Caco-2 (cell line): ENCODE results near the gene GCSH. TPM values are rescaled to one million over a fixed set of nuclear protein-coding genes. Genes with fewer than 3 reads are reported as not detected.

ENCODE experiments used
- BruUV-seq: library from RNA; stranded (reverse); fragments of 400-500 nt; replicated peaks from 2 replicates; lab custom pipeline; 2021; lab: Mats Ljungman, UMichigan
- CTCF ChIA-PET: fragments of 300-600 bp; sonication (Branson Sonifier 250); formaldehyde crosslinking; loops from one replicate; lab custom pipeline; 2022; ENCODE audit warnings: antibody characterized with exemption; lab: Charles Lee
- POLR2A ChIA-PET: fragments of 300-600 bp; sonication (Branson Sonifier 250); formaldehyde crosslinking; loops from one replicate; lab custom pipeline; 2022; ENCODE audit warnings: antibody characterized with exemption; lab: Charles Lee
- DNase-seq, 2 experiments: peaks; one replicate each; pipeline versions ENCODE4 v3.0.0 to v3.0.0-alpha.2; 2020 to 2022
- H3K27me3 ChIP-seq: replicated peaks from 2 replicates; pipeline ENCODE4 v1.6.0; 2011; ENCODE audit warnings: low read length; ENCODE audit not compliant: control insufficient read depth, insufficient read depth
- H3K36me3 ChIP-seq: 2 replicates; pipeline ENCODE4 v1.5.1; 2011; ENCODE audit warnings: low read length; ENCODE audit not compliant: control insufficient read depth, insufficient read depth
- H3K4me1 ChIP-seq: fragments of 250-450 bp; sonication (Bioruptor Pico); 2 replicates; pipeline ENCODE4 v1.5.1; 2020; ENCODE audit warnings: mild to moderate bottlenecking
- H3K4me3 ChIP-seq: 2 replicates; pipeline ENCODE4 v1.5.1; 2011; ENCODE audit warnings: low read depth, mild to moderate bottlenecking, control low read depth, low read length
- H3K9me3 ChIP-seq: fragments of 250-450 bp; sonication (Bioruptor Pico); 2 replicates; pipeline ENCODE4 v1.5.1; 2020; ENCODE audit warnings: mild to moderate bottlenecking, moderate library complexity
- H3K27ac Mint-ChIP-seq: one replicate; pipeline ENCODE4 v1.8.0; 2022; ENCODE audit warnings: mixed read lengths; ENCODE audit not compliant: unreplicated experiment
- H3K27me3 Mint-ChIP-seq: one replicate; pipeline ENCODE4 v1.8.0; 2022; ENCODE audit warnings: mixed read lengths; ENCODE audit not compliant: insufficient read depth, unreplicated experiment
- H3K36me3 Mint-ChIP-seq: one replicate; pipeline ENCODE4 v1.8.0; 2022; ENCODE audit warnings: mild to moderate bottlenecking, mixed read lengths; ENCODE audit not compliant: insufficient read depth, unreplicated experiment
- H3K4me1 Mint-ChIP-seq: one replicate; pipeline ENCODE4 v1.8.0; 2022; ENCODE audit warnings: low read depth, mixed read lengths; ENCODE audit not compliant: unreplicated experiment
- H3K4me3 Mint-ChIP-seq: one replicate; pipeline ENCODE4 v1.8.0; 2022; ENCODE audit warnings: mild to moderate bottlenecking, moderate library complexity, mixed read lengths; ENCODE audit not compliant: unreplicated experiment
- H3K9me3 Mint-ChIP-seq: one replicate; pipeline ENCODE4 v1.8.0; 2022; ENCODE audit warnings: mixed read lengths; ENCODE audit not compliant: unreplicated experiment
- CTCF ChIP-seq, 2 experiments: fragments of 200-600 bp in 1 of 2; IDR thresholded peaks; 1 replicate in 1 of 2; 2 replicates in 1 of 2; pipeline versions ENCODE4 v1.5.1 to v1.8.0; 2011 to 2022; ENCODE audit warnings: antibody characterized with exemption in 1 of 2, control low read depth in 1 of 2, inconsistent platforms in 1 of 2, low read depth in 1 of 2, low read length in 1 of 2, mild to moderate bottlenecking in 1 of 2, moderate library complexity in 1 of 2; ENCODE audit not compliant: insufficient read depth in 1 of 2, severe bottlenecking in 1 of 2, unreplicated experiment in 1 of 2
- intact Hi-C: fragments of 100-400 bp; cut with micrococcal nuclease; formaldehyde crosslinking; loops from one replicate; pipeline ENCODE4 v1.10.0; 2022; ENCODE audit not compliant: unreplicated experiment
- total RNA-seq: library from RNA; stranded (reverse); gene quantifications from 2 replicates; pipeline ENCODE4 v1.2.3, GENCODE V29; 2022

Gene GCSH
- total RNA-seq, 1 experiment from 2014 or later, result 115 TPM

GRCh38 chr16:81107511-81107910, 11.3 kb upstream of the GCSH start:
- no peaks in the 10 kb centered on the region for H3K27me3 Mint-ChIP-seq
- H3K36me3 Mint-ChIP-seq, result no peaks in the 10 kb centered on the region
- Histone ChIP-seq H3K4me1 (no peaks in the 10 kb centered on the region), H3K9me3 (no peaks in the 10 kb centered on the region), H3K4me3 (no peak overlapping the region), H3K36me3 (no peaks in the 10 kb centered on the region), H3K27me3 (no peaks in the 10 kb centered on the region; the same call in 1 of the 2 replicates)
- H3K4me1 Mint-ChIP-seq, result peaks cover 8% of the 10 kb centered on the region
- intact Hi-C loops, result no loop called here
- POLR2A ChIA-PET, result no interaction called here
- CTCF ChIA-PET, result interaction anchor here (1.4 kb wide), 1 partner anchor 97 kb away, joined by 6 read pairs; no protein-coding TSS in a partner anchor
- no peak overlapping the region for H3K27ac Mint-ChIP-seq
- DNase-seq, result no peak
- BruUV-seq, result no TSS peak
- no peak for TF ChIP-seq CTCF (IDR thresholded peaks at IDR 0.05; ENCODE audit: insufficient read depth in 1 of 2, low read depth in 1 of 2, low read length in 1 of 2, severe bottlenecking in 1 of 2, unreplicated experiment in 1 of 2)
- no peak overlapping the region for H3K4me3 Mint-ChIP-seq
- no peaks in the 10 kb centered on the region for H3K9me3 Mint-ChIP-seq

- intact Hi-C loops, result no loop called here
- no peaks in the 10 kb centered on the region for H3K27me3 Mint-ChIP-seq
- no peak overlapping the region for H3K4me3 ChIP-seq
- no peaks in the 10 kb centered on the region for H3K36me3 ChIP-seq
- no peaks in the 10 kb centered on the region for H3K4me1 ChIP-seq
- no peak overlapping the region for H3K27ac Mint-ChIP-seq
- no peak overlapping the region for H3K4me3 Mint-ChIP-seq
- no peak for TF ChIP-seq CTCF (IDR thresholded peaks at IDR 0.05; ENCODE audit: insufficient read depth in 1 of 2, low read depth in 1 of 2, low read length in 1 of 2, severe bottlenecking in 1 of 2, unreplicated experiment in 1 of 2)
- H3K27me3 ChIP-seq, result no peaks in the 10 kb centered on the region; the same call in 1 of the 2 replicates
- peaks cover 8% of the 10 kb centered on the region for H3K4me1 Mint-ChIP-seq
- no TSS peak for BruUV-seq
- no peaks in the 10 kb centered on the region for H3K9me3 Mint-ChIP-seq
- H3K9me3 ChIP-seq, result no peaks in the 10 kb centered on the region
- CTCF ChIA-PET, result interaction anchor here (1.4 kb wide), 1 partner anchor 98 kb away, joined by 6 read pairs; no protein-coding TSS in a partner anchor
- POLR2A ChIA-PET, result no interaction called here
- H3K36me3 Mint-ChIP-seq, result no peaks in the 10 kb centered on the region
- no peak for DNase-seq
Measured at GRCh38 chr16:81106826-81107503, 10.8 kb upstream of the GCSH start.

GRCh38 chr16:81105946-81106345, 9.8 kb upstream of the GCSH start:
- Mint-ChIP-seq H3K4me1 (peaks cover 8% of the 10 kb centered on the region), H3K36me3 (no peaks in the 10 kb centered on the region), H3K27ac (no peak overlapping the region), H3K9me3 (no peaks in the 10 kb centered on the region), H3K27me3 (no peaks in the 10 kb centered on the region), H3K4me3 (no peak overlapping the region)
- Histone ChIP-seq H3K9me3 (no peaks in the 10 kb centered on the region), H3K36me3 (no peaks in the 10 kb centered on the region), H3K4me1 (no peaks in the 10 kb centered on the region), H3K4me3 (no peak overlapping the region), H3K27me3 (no peaks in the 10 kb centered on the region)
- TF ChIP-seq CTCF (IDR thresholded peaks at IDR 0.05; ENCODE audit: insufficient read depth in 1 of 2, low read depth in 1 of 2, low read length in 1 of 2, severe bottlenecking in 1 of 2, unreplicated experiment in 1 of 2), result no peak
- CTCF ChIA-PET, result no interaction called here
- POLR2A ChIA-PET, result no interaction called here
- intact Hi-C loops, result no loop called here
- BruUV-seq, result no TSS peak
- DNase-seq, result no peak
